Activated T-helper 1 cell treated with Interleukin-2 at 50 U/mL for 16 hours (primary cell): ENCODE data around the gene NMNAT2.

ENCODE experiments used
- DNase-seq: peaks from one replicate; pipeline ENCODE4 v3.0.0-alpha.2; 2020; ENCODE audit warnings: low read depth

The NMNAT2 gene

DNA sequence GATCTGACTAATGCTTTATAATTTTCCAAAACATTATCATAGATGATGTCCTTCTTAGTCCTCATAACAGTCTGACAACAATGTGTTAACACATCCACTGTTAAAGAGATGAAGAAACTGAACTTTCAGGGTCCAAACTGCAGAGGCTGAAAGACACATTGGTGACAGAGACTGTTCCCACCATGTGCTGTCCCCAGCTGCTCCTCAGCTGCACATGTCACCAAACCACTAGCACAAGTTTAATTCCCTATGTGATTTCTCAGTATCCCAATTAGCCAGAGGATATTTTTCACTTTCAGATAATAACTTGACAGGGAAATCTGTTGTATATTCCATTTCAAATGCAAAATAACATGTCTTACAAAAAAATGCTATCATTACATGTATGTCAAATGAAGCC is 207.5 kb downstream of the NMNAT2 start:
- DNase-seq: no peak

DNA sequence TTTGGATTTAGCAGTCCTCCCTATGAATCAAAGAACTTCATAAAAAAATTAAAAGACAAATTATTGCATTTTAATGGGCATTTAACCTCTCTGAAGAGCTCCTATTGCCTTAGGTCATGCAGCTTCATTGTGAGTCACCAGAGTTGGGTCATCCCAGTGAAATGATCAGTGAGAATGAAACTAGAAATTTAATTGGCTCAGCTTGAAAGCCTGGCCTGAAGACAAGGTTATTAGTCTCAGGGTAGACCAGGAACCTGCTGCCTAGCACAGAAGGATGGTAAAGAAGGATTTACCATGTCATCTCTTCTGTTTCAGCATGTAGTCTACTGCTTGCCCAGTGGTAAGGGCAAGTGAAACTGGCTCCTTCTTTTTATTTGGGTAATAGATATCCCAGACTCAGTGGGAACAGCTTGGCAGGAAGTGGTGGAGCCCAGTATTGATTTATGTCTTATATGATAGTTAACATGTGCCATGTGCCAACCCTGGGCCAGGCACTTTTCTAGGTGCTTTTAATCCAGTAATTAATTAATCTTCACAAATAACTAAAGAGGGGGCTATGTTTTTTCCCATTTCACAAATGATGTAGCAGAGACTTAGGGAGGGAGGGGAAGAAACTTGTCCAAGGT is 208.5 kb downstream of the NMNAT2 start:
- DNase-seq: no peak

DNA sequence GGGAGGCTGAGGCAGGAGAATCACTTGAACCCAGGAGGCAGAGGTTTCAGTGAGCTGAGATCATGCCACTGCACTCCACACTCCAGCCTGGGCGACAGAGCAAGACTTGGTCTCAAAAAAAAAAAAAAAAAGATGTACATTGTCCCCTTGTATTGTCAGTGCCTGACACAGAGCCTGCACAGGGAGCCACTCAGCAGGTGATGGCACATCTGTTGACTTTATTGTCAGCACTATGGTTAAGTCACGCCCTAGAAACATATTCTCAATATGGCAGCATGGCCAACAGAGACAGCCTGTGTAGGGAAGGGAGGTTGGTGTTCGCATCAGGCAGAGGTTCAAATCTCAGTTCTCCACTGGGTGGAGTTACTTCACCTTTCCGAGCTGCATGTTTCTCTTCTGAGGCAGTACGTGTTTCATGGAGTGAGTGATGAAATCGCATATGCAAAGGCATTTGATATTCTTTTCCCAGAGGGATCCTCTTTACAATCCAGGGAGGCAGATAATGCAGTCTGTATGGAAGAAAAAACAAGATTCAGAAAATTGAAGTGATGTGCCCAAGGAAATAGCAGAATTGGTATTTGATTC is 211.6 kb downstream of the NMNAT2 start:
- no peak for DNase-seq

DNA sequence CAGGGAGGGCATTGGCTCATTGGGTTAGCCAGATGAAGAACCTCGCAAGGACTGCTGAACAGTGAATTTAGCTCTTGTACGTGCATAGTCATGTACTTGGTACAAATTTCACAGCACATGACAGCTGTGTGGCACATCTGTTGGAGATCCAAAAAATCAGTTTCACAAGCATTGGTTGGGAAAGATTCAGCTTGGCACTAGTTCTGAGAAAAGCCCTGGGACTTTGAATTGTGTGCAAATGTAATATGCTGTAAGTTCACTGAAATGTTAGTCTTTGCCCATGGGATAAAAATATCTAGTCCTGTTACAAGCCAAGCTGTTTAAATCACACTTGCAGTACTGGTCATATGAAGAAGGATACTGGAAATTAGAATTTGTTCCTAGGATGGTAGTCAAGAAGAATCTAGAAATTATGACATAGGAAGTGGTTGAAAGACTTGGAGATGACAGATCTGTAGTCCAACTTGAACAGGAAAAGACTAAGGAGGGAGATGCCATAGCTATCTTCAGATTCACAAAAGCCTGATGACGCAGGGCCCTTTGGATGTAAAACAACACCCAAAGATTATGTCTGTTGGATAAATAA is 212.9 kb downstream of the NMNAT2 start:
- DNase-seq: no peak

DNA sequence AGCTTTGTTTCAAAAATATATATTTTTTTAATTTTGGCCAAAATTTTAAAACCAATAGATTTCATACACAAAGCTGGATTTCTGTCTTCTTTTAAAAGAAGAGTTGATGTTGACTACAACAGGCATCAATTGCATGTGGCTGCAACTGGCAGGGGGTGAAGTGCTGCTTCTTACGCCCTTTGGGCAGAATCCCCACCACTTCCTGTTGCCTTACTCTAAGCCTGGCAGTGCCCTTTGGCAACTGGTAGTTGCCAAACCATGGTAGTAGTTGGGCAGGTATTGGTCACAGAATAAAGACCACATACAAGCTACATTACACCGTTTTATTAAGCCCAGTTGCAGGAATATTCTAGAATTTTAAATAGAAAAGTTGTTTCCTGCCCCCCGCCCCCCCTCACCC is 215.1 kb downstream of the NMNAT2 start:
- no peak for DNase-seq

DNA sequence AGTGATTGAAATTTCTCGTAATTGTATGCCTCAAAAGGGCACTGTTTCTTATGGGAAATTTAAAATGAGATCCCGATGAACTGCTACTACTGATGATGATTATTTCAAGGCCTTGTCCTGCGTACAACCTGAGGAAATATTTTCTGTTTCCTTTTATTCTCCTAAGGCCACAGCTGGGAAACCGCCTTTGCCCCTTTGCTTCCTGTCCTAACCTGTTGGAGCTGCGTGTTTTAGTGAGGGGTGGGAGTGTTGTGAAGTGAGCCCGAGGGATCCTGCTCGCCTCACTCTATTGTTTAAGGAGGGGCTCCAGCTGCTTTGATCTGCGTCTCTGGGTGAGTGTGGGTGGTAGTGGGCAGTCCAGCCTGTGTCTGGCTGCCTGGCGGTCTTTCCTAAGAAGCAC is 217.7 kb downstream of the NMNAT2 start:
- no peak for DNase-seq

DNA sequence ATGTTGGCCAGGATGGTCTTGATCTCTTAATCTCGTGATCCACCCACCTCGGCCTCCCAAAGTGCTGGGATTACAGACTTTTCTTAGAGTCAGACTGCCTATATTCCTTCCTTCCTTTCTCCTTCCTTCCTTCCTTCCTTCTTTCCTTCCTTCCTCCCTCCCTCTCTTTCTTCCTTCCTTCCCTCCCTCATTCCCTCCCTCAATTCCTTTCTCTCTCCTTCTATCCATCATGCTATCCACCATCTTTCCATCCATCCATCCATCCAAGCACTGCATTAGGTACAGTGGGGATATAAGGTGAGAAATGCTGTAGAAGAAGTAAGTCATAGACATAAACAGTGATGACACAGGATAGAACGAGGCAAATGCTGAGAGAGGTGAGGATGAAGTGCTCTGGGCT is 218.9 kb downstream of the NMNAT2 start:
- DNase-seq: no peak

DNA sequence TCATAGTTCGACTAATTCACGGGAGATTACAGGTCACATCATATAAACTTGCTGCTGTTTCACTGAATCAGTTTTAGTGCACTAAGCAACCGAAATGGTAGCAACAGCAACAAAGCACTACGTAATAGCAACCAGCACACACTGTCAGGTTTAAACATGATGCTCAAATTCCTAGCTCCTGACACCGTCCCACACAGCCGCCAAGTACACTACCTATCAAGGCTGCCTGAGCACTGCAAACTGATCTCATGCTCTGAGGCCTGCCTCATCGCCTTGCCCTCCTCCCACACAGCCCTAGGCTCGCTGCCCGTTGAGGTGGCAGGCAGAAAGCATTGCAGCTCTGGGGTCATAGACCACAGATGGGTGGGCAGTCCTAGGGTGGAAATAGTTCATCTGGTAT is 219.7 kb downstream of the NMNAT2 start:
- DNase-seq: no peak
